NCI-H2227 treated with DMSO at 0.1 percent for 48 hours (cell line): Measurements from ENCODE around the gene PLCL2.

Experiments
- DNase-seq: peaks from one replicate; lab custom pipeline; 2025; lab: John Stamatoyannopoulos, UW

PLCL2 gene

GRCh38 chr3:16893618-16894200, 9.0 kb downstream of the PLCL2 start:
- DNase-seq = no peak

GRCh38 chr3:16896094-16896627, 11.4 kb downstream of the PLCL2 start:
- no peak for DNase-seq

GRCh38 chr3:16896820-16897219, 12.1 kb downstream of the PLCL2 start:
- DNase-seq = no peak

GRCh38 chr3:16897254-16897926, 12.6 kb downstream of the PLCL2 start:
- DNase-seq = no peak

GRCh38 chr3:16898595-16899395, 14.0 kb downstream of the PLCL2 start:
- no peak for DNase-seq

- DNase-seq = no peak
Measured at GRCh38 chr3:16899919-16900318, 15.2 kb downstream of the PLCL2 start.

- no peak for DNase-seq
Measured at GRCh38 chr3:16900779-16901440, 16.2 kb downstream of the PLCL2 start.

GRCh38 chr3:16904423-16905417, 20.0 kb downstream of the PLCL2 start:
- no peak for DNase-seq

- DNase-seq = no peak
Measured at GRCh38 chr3:16905704-16906103, 20.9 kb downstream of the PLCL2 start.

GRCh38 chr3:16906682-16907081, 21.9 kb downstream of the PLCL2 start:
- peak; percentile 17 for DNase-seq

- no peak for DNase-seq
Measured at GRCh38 chr3:16907243-16907642, 22.5 kb downstream of the PLCL2 start.

GRCh38 chr3:16908016-16908807, 23.5 kb downstream of the PLCL2 start:
- no peak for DNase-seq

- DNase-seq = no peak
Measured at GRCh38 chr3:16908896-16909295, 24.1 kb downstream of the PLCL2 start.

- no peak for DNase-seq
Measured at GRCh38 chr3:16909802-16910201, 25.0 kb downstream of the PLCL2 start.

- no peak for DNase-seq
Measured at GRCh38 chr3:16910207-16910606, 25.5 kb downstream of the PLCL2 start.

GRCh38 chr3:16911916-16912315, 27.2 kb downstream of the PLCL2 start:
- no peak for DNase-seq

GRCh38 chr3:16912400-16913263, 27.9 kb downstream of the PLCL2 start:
- no peak for DNase-seq

GRCh38 chr3:16913264-16913580, 28.5 kb downstream of the PLCL2 start:
- no peak for DNase-seq

GRCh38 chr3:16916840-16917239, 32.1 kb downstream of the PLCL2 start:
- DNase-seq = no peak
